Fibroblast of lung (primary cell): ENCODE measurements around the gene LTO1. TPM values are rescaled to one million over a fixed set of nuclear protein-coding genes. Genes with fewer than 3 reads are reported as not detected.
"Not testable (repeated sequence)": the region's sequence is repeated elsewhere in the genome, so short reads cannot be mapped to it uniquely, and the experiment has no call there.

Experiments used
- DNase-seq, 2 donors: peaks; one replicate each; pipeline versions ENCODE4 v3.0.0 to v3.0.0-alpha.2; 2010; ENCODE audit warnings: low read depth in 2 of 2
- H2AFZ ChIP-seq: 2 replicates; pipeline ENCODE4 v1.5.1; 2012; ENCODE audit warnings: low read length, control low read depth, inconsistent platforms
- H3K27ac ChIP-seq: 2 replicates; pipeline ENCODE4 v1.5.1; 2011; ENCODE audit warnings: low read length, control low read depth; ENCODE audit not compliant: insufficient read depth
- H3K27me3 ChIP-seq: 2 replicates; pipeline ENCODE4 v1.5.1; 2011; ENCODE audit warnings: mild to moderate bottlenecking, low read length; ENCODE audit not compliant: control insufficient read depth, insufficient read depth
- H3K36me3 ChIP-seq: 2 replicates; pipeline ENCODE4 v1.5.1; 2011; ENCODE audit warnings: low read length; ENCODE audit not compliant: control insufficient read depth, insufficient read depth
- H3K4me1 ChIP-seq: 2 replicates; pipeline ENCODE4 v1.5.1; 2011; ENCODE audit warnings: low read length; ENCODE audit not compliant: control insufficient read depth, insufficient read depth; ENCODE audit errors: extremely low read depth
- H3K4me2 ChIP-seq: 2 replicates; pipeline ENCODE4 v1.5.1; 2011; ENCODE audit warnings: low read length, control low read depth; ENCODE audit not compliant: insufficient read depth; ENCODE audit errors: extremely low read depth
- H3K4me3 ChIP-seq, 4 experiments: fragments of 200-600 bp in 1 of 4; sonication (generic) in 1 of 4; replicated peaks in 1 of 4; 2 replicates each; pipeline ENCODE4 v1.5.1; 2011 to 2016; ENCODE audit warnings: low read length in 4 of 4, low read depth in 3 of 4, mild to moderate bottlenecking in 3 of 4, control low read depth in 2 of 4, inconsistent platforms in 1 of 4, mixed read lengths in 1 of 4; ENCODE audit not compliant: insufficient read depth in 1 of 4; ENCODE audit errors: control extremely low read depth in 1 of 4
- H3K79me2 ChIP-seq: 2 replicates; pipeline ENCODE4 v1.5.1; 2012; ENCODE audit warnings: mild to moderate bottlenecking, low read length, inconsistent platforms; ENCODE audit not compliant: control insufficient read depth, insufficient read depth
- H3K9ac ChIP-seq: 2 replicates; pipeline ENCODE4 v1.5.1; 2011; ENCODE audit warnings: mild to moderate bottlenecking, low read length, control low read depth; ENCODE audit not compliant: insufficient read depth
- H3K9me3 ChIP-seq: 2 replicates; pipeline ENCODE4 v1.5.1; 2012; ENCODE audit warnings: low read depth, low read length; ENCODE audit not compliant: control insufficient read depth, insufficient read depth
- H4K20me1 ChIP-seq: 2 replicates; pipeline ENCODE4 v1.5.1; 2011; ENCODE audit warnings: low read length; ENCODE audit not compliant: control insufficient read depth, insufficient read depth; ENCODE audit errors: extremely low read depth
- EZH2 ChIP-seq: IDR thresholded peaks from 2 replicates; pipeline ENCODE4 v1.5.1; 2012; ENCODE audit warnings: low read length, control low read depth, mild to moderate bottlenecking; ENCODE audit errors: missing control alignments
- polyA plus RNA-seq, 2 donors: library from polyadenylated mRNA; depleted of rRNA in 1 of 2; stranded (reverse) in 1 of 2; unstranded in 1 of 2; fragments of >200 nt; gene quantifications; 2 replicates each; pipeline ENCODE4 v1.2.1, GENCODE V29; 2011 to 2012; ENCODE audit warnings: missing spikeins in 1 of 2
- total RNA-seq: library from RNA; depleted of rRNA; stranded (reverse); fragments of >200 nt; gene quantifications from 2 replicates; pipeline ENCODE4 v1.2.1, GENCODE V29; 2014
- TF ChIP-seq, protein P1 (sequence below), 2 donors: IDR thresholded peaks in 1 of 2; conservative IDR thresholded peaks in 1 of 2; 1 replicate in 1 of 2; 2 replicates in 1 of 2; pipeline ENCODE4 v1.5.1; 2011 to 2012; ENCODE audit warnings: low read length in 2 of 2, control low read depth in 1 of 2, inconsistent platforms in 1 of 2, low read depth in 1 of 2, mild to moderate bottlenecking in 1 of 2

Gene LTO1
- total and polyA plus RNA-seq, 2 donors (not counting 1 experiment from before 2014, with no cell fraction given): 18.1 to 25.4 TPM

GRCh38 chr11:69625476-69625875, 49.7 kb downstream of the LTO1 start:
- H3K4me3 ChIP-seq: no peak overlapping the region
- H3K4me1 ChIP-seq: no peaks in the 10 kb centered on the region
- no peaks in the 10 kb centered on the region for H3K27me3 ChIP-seq
- no peak overlapping the region for H3K9ac ChIP-seq
- H4K20me1 ChIP-seq: no peaks in the 10 kb centered on the region
- H3K9me3 ChIP-seq: no peaks in the 10 kb centered on the region
- no peak overlapping the region for H3K27ac ChIP-seq
- DNase-seq: no peak
- no peaks in the 10 kb centered on the region for H3K79me2 ChIP-seq
- H3K4me2 ChIP-seq: no peak overlapping the region
- no peak for TF ChIP-seq EZH2
- TF ChIP-seq, protein P1, sequence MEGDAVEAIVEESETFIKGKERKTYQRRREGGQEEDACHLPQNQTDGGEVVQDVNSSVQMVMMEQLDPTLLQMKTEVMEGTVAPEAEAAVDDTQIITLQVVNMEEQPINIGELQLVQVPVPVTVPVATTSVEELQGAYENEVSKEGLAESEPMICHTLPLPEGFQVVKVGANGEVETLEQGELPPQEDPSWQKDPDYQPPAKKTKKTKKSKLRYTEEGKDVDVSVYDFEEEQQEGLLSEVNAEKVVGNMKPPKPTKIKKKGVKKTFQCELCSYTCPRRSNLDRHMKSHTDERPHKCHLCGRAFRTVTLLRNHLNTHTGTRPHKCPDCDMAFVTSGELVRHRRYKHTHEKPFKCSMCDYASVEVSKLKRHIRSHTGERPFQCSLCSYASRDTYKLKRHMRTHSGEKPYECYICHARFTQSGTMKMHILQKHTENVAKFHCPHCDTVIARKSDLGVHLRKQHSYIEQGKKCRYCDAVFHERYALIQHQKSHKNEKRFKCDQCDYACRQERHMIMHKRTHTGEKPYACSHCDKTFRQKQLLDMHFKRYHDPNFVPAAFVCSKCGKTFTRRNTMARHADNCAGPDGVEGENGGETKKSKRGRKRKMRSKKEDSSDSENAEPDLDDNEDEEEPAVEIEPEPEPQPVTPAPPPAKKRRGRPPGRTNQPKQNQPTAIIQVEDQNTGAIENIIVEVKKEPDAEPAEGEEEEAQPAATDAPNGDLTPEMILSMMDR (conservative IDR thresholded peaks at IDR 0.05 in 1 of 2, IDR thresholded peaks at IDR 0.05 in 1 of 2; ENCODE audit: low read depth in 1 of 2, low read length in 2 of 2): no peak
- no peaks in the 10 kb centered on the region for H3K36me3 ChIP-seq
- no peak overlapping the region for H2AFZ ChIP-seq

DNA sequence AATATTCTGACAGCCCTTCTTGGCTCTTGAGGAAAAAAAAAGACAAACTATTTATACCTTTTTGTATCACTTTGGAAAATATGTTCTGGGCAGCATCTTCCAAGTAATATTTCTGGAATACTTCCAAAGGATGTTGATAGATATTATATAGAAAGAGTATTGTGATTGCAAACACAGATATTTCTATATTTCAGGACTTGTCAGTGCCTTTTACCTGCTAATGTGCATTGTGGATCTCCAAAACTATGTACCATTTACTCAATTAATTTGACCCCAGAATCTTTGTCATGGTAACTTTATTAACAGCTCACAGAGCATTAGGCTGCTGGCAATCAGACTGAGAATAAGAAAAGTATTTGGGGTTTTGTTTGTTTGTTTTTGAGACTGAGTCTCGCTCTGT, 50.9 kb downstream of the LTO1 start:
- Histone ChIP-seq H3K9ac (no peak overlapping the region), H3K4me2 (no peak overlapping the region), H3K79me2 (no peaks in the 10 kb centered on the region), H3K27ac (no peak overlapping the region), H3K4me1 (no peaks in the 10 kb centered on the region), H3K36me3 (no peaks in the 10 kb centered on the region), H3K4me3 (no peak overlapping the region), H3K27me3 (no peaks in the 10 kb centered on the region), H4K20me1 (no peaks in the 10 kb centered on the region), H2AFZ (no peak overlapping the region), H3K9me3 (no peaks in the 10 kb centered on the region)
- TF ChIP-seq, protein P1 (conservative IDR thresholded peaks at IDR 0.05 in 1 of 2, IDR thresholded peaks at IDR 0.05 in 1 of 2; ENCODE audit: low read depth in 1 of 2, low read length in 2 of 2): no peak
- TF ChIP-seq EZH2: no peak
- no peak for DNase-seq

- H3K27me3 ChIP-seq, H3K4me3 ChIP-seq, H3K9me3 ChIP-seq, DNase-seq, H3K4me1 ChIP-seq, H3K79me2 ChIP-seq, H3K4me2 ChIP-seq, H3K9ac ChIP-seq, H3K36me3 ChIP-seq, H3K27ac ChIP-seq, H2AFZ ChIP-seq, H4K20me1 ChIP-seq: not testable (repeated sequence)
Observed at GRCh38 chr11:69622097-69622681, 53.0 kb downstream of the LTO1 start.
